CD14-positive monocyte (primary cell): ENCODE data around the gene CSNK2A2. TPM values are rescaled to one million over a fixed set of nuclear protein-coding genes. Genes with fewer than 3 reads are reported as not detected.

Experiments
- DNase-seq, 3 donors: peaks; one replicate each; pipeline ENCODE4 v3.0.0-alpha.2; 2011 to 2022
- H2AFZ ChIP-seq: 2 replicates; pipeline ENCODE4 v1.6.0; 2012; ENCODE audit warnings: mild to moderate bottlenecking, low read depth, low read length, inconsistent platforms; ENCODE audit not compliant: insufficient read depth, poor library complexity, severe bottlenecking
- H3K27ac ChIP-seq, 2 donors: 1 replicate in 1 of 2; 2 replicates in 1 of 2; pipeline ENCODE4 v1.5.1; 2012 to 2013; ENCODE audit warnings: low read length in 2 of 2, control low read depth in 1 of 2, inconsistent platforms in 1 of 2, low read depth in 1 of 2, mild to moderate bottlenecking in 1 of 2
- H3K27me3 ChIP-seq, 2 donors: one replicate each; pipeline versions ENCODE4 v1.6.0 to v1.6.1; 2011 to 2013; ENCODE audit warnings: low read length in 2 of 2; ENCODE audit not compliant: control insufficient read depth in 2 of 2, insufficient read depth in 2 of 2
- H3K36me3 ChIP-seq, 2 donors: replicated peaks in 1 of 2; 1 replicate in 1 of 2; 2 replicates in 1 of 2; pipeline versions ENCODE4 v1.5.1 to v1.6.1; 2012 to 2013; ENCODE audit warnings: low read length in 2 of 2, control low read depth in 1 of 2, inconsistent platforms in 1 of 2, mild to moderate bottlenecking in 1 of 2; ENCODE audit not compliant: insufficient read depth in 2 of 2, control insufficient read depth in 1 of 2
- H3K4me1 ChIP-seq, 2 donors: 1 replicate in 1 of 2; 2 replicates in 1 of 2; pipeline versions ENCODE4 v1.5.1 to v1.6.1; 2012 to 2013; ENCODE audit warnings: low read length in 2 of 2, control low read depth in 1 of 2, inconsistent platforms in 1 of 2, mild to moderate bottlenecking in 1 of 2, moderate library complexity in 1 of 2; ENCODE audit not compliant: insufficient read depth in 2 of 2, control insufficient read depth in 1 of 2
- H3K4me2 ChIP-seq: replicated peaks from 2 replicates; pipeline ENCODE3; 2012; ENCODE audit warnings: low read length, moderate library complexity, mild to moderate bottlenecking; ENCODE audit not compliant: poor library complexity, severe bottlenecking; ENCODE audit errors: extremely low read depth
- H3K4me3 ChIP-seq, 3 experiments: fragments of 200-600 bp in 1 of 3; sonication (generic) in 1 of 3; replicated peaks in 1 of 3; 1 replicate in 2 of 3; 2 replicates in 1 of 3; pipeline ENCODE4 v1.5.1; 2011 to 2013; ENCODE audit warnings: low read length in 3 of 3, mild to moderate bottlenecking in 3 of 3, control low read depth in 2 of 3, low read depth in 2 of 3, inconsistent platforms in 1 of 3, moderate library complexity in 1 of 3
- H3K79me2 ChIP-seq: 2 replicates; pipeline ENCODE4 v1.6.0; 2012; ENCODE audit warnings: mild to moderate bottlenecking, control low read depth, inconsistent platforms, low read length, moderate library complexity; ENCODE audit not compliant: insufficient read depth
- H3K9ac ChIP-seq: 2 replicates; pipeline ENCODE4 v1.6.0; 2017; ENCODE audit warnings: low read length, mild to moderate bottlenecking; ENCODE audit not compliant: insufficient read depth, poor library complexity, severe bottlenecking
- H3K9me3 ChIP-seq, 2 donors: replicated peaks in 1 of 2; 1 replicate in 1 of 2; 2 replicates in 1 of 2; pipeline versions ENCODE4 v1.5.1 to v1.6.1; 2012 to 2013; ENCODE audit warnings: low read length in 2 of 2, control low read depth in 1 of 2; ENCODE audit not compliant: control insufficient read depth in 1 of 2, insufficient read depth in 1 of 2
- H4K20me1 ChIP-seq: 2 replicates; pipeline ENCODE4 v1.6.0; 2012; ENCODE audit warnings: mild to moderate bottlenecking, low read length, control low read depth, moderate library complexity; ENCODE audit not compliant: insufficient read depth
- H3K27ac Mint-ChIP-seq, 7 donors: one replicate each; pipeline ENCODE4 v1.8.0; 2020; ENCODE audit warnings: mild to moderate bottlenecking in 7 of 7, mixed read lengths in 7 of 7, moderate library complexity in 6 of 7, inconsistent platforms in 2 of 7
- H3K27me3 Mint-ChIP-seq, 3 donors: one replicate each; pipeline ENCODE4 v1.8.0; 2021 to 2022; ENCODE audit warnings: low read depth in 3 of 3, mild to moderate bottlenecking in 3 of 3, mixed read lengths in 3 of 3, moderate library complexity in 3 of 3, inconsistent platforms in 1 of 3
- H3K36me3 Mint-ChIP-seq, 2 donors: one replicate each; pipeline ENCODE4 v1.8.0; 2020; ENCODE audit warnings: mixed read lengths in 2 of 2, inconsistent platforms in 1 of 2, mild to moderate bottlenecking in 1 of 2
- H3K4me1 Mint-ChIP-seq: one replicate; pipeline ENCODE4 v1.8.0; 2020; ENCODE audit warnings: mild to moderate bottlenecking, mixed read lengths
- H3K4me3 Mint-ChIP-seq, 2 donors: one replicate each; pipeline ENCODE4 v1.8.0; 2020; ENCODE audit warnings: mild to moderate bottlenecking in 2 of 2, mixed read lengths in 2 of 2, moderate library complexity in 1 of 2
- H3K9me3 Mint-ChIP-seq, 7 donors: one replicate each; pipeline ENCODE4 v1.8.0; 2020 to 2022; ENCODE audit warnings: mixed read lengths in 7 of 7, mild to moderate bottlenecking in 6 of 7, moderate library complexity in 6 of 7, inconsistent platforms in 2 of 7
- WGBS: methylation state at CpG from one replicate; pipeline ENCODE4 v1.1.5; 2013; ENCODE audit warnings: missing lambda C conversion rate; ENCODE audit not compliant: insufficient coverage; 5-methylcytosine and 5-hydroxymethylcytosine counted together
- intact Hi-C, 2 donors: fragments of 100-400 bp; cut with micrococcal nuclease; formaldehyde crosslinking; loops; one replicate each; pipeline versions ENCODE4 v1.15.0 to v1.15.1; 2023
- polyA plus RNA-seq, 3 donors: library from polyadenylated mRNA; depleted of rRNA in 1 of 3; unstranded in 2 of 3; stranded (reverse) in 1 of 3; fragments of 300-500 nt in 2 of 3; fragments of >200 nt in 1 of 3; fragmentation: Illumina TruSeq in 2 of 3; gene quantifications; 1 replicate in 2 of 3; 2 replicates in 1 of 3; pipeline ENCODE4 v1.2.3, GENCODE V29; 2012 to 2021
- TF ChIP-seq, protein P1 (sequence below): fragments of 200-600 bp; IDR thresholded peaks from one replicate; pipeline ENCODE4 v1.8.0; 2022; ENCODE audit warnings: antibody characterized with exemption, mild to moderate bottlenecking

CSNK2A2 gene
- polyA plus RNA-seq, 3 donors = 1.6 to 24.7 (median 9.2) TPM

DNA sequence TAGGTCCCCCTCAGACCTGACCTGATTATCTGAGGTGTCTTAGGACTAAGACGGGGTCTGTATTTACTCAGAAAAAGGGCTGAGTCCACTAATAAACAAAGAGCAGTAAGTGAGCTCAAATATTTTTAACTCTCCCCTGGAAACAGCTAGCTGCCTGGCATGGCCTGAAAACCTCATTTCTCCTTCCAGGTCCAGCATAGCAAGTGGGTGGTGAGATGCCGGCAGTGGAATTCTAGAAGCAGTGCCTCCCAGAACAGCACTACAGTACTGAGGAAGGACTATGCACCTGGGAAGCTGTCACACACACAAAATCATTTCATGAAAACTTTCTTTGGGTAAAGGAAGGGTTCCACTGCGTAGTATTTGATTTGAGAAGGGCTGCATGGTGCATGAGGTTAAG, 39.2 kb downstream of the CSNK2A2 start:
- peaks cover 45 to 58% of the 10 kb centered on the region in 2 donors for H3K36me3 ChIP-seq
- H3K79me2 ChIP-seq = no peaks in the 10 kb centered on the region
- H3K27me3 ChIP-seq = no peaks in the 10 kb centered on the region
- DNase-seq = no peak
- Mint-ChIP-seq H3K9me3 (no peaks in the 10 kb centered on the region), H3K27ac (peak overlapping the region in 1 of 7 donors; percentile 13), H3K4me3 (no peak overlapping the region), H3K4me1 (no peaks in the 10 kb centered on the region), H3K27me3 (peaks cover 0 to 2% (median 1%) of the 10 kb centered on the region in 3 donors), H3K36me3 (peaks cover 49 to 50% of the 10 kb centered on the region in 2 donors)
- intact Hi-C loops = loop anchor here in 1 of 2 donors (10.0 kb wide), 1 partner anchor 64 kb away; no protein-coding TSS in a partner anchor
- H2AFZ ChIP-seq = no peak overlapping the region
- no peaks in the 10 kb centered on the region for H4K20me1 ChIP-seq
- no peaks in the 10 kb centered on the region for H3K9me3 ChIP-seq
- no peak overlapping the region for H3K9ac ChIP-seq
- TF ChIP-seq, protein P1, sequence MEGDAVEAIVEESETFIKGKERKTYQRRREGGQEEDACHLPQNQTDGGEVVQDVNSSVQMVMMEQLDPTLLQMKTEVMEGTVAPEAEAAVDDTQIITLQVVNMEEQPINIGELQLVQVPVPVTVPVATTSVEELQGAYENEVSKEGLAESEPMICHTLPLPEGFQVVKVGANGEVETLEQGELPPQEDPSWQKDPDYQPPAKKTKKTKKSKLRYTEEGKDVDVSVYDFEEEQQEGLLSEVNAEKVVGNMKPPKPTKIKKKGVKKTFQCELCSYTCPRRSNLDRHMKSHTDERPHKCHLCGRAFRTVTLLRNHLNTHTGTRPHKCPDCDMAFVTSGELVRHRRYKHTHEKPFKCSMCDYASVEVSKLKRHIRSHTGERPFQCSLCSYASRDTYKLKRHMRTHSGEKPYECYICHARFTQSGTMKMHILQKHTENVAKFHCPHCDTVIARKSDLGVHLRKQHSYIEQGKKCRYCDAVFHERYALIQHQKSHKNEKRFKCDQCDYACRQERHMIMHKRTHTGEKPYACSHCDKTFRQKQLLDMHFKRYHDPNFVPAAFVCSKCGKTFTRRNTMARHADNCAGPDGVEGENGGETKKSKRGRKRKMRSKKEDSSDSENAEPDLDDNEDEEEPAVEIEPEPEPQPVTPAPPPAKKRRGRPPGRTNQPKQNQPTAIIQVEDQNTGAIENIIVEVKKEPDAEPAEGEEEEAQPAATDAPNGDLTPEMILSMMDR = no peak
- H3K27ac ChIP-seq = no peak overlapping the region
- WGBS = no CpG with 5 or more reads among the region's 3 CpGs
- H3K4me2 ChIP-seq = no peak overlapping the region
- no peak overlapping the region for H3K4me3 ChIP-seq
- no peaks in the 10 kb centered on the region for H3K4me1 ChIP-seq

DNA sequence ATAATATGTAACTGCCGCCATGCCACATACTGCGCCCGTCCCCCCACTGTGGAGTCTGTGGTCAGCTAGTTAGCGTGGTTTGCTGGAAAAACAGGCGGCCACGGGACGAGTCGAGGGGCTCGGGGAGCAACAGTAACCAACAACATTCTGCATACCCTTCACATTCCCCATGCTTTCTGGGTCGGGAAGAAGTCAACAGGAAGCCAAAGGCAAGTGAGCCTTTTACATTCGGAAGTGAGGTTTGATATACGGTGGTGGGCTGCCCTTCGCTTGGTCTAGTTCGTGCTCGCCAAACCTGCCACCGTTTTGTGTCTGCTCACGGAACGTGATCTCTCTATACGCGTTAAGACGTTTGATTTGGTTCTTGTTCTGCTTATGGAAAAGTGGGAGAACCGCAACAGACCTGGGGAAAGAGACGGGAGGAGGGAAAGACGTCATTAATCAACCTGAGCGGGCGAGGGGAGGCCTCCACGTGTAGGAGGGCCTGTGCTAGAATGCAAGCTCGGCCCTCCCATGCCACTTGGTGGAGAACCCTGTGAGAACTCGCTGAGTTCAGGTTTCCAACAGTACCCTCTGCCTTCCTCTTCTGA, 39.9 kb downstream of the CSNK2A2 start:
- H3K36me3 ChIP-seq = peaks cover 38 to 52% of the 10 kb centered on the region in 2 donors
- no peak overlapping the region for H3K4me2 ChIP-seq
- no peak overlapping the region for H3K9ac ChIP-seq
- no peaks in the 10 kb centered on the region for H3K4me1 ChIP-seq
- Mint-ChIP-seq H3K36me3 (peaks cover 43 to 44% of the 10 kb centered on the region in 2 donors), H3K27me3 (peaks cover 0 to 2% (median 1%) of the 10 kb centered on the region in 3 donors), H3K4me3 (no peak overlapping the region), H3K9me3 (no peaks in the 10 kb centered on the region), H3K4me1 (no peaks in the 10 kb centered on the region), H3K27ac (no peak overlapping the region)
- intact Hi-C loops = loop anchor here in 1 of 2 donors (10.0 kb wide), 1 partner anchor 63 kb away; no protein-coding TSS in a partner anchor
- no peak overlapping the region for H2AFZ ChIP-seq
- no peak overlapping the region for H3K4me3 ChIP-seq
- WGBS = 85% methylated on average over 17 of the region's 29 CpGs
- H3K9me3 ChIP-seq = no peaks in the 10 kb centered on the region
- TF ChIP-seq, protein P1 = no peak
- H3K27ac ChIP-seq = no peak overlapping the region
- H3K79me2 ChIP-seq = no peaks in the 10 kb centered on the region
- no peaks in the 10 kb centered on the region for H4K20me1 ChIP-seq
- H3K27me3 ChIP-seq = no peaks in the 10 kb centered on the region
- DNase-seq = no peak
